Colonic mucosa (tissue), 4 donors: ENCODE data around the gene TM2D1. TPM values are rescaled to one million over a fixed set of nuclear protein-coding genes. Genes with fewer than 3 reads are reported as not detected.
A peak's percentile ranks its signal among the peaks of the same experiment; 100 is the strongest.

Experiments used
- DNase-seq: peaks from one replicate; pipeline ENCODE4 v3.0.0-alpha.2; 2020
- H3K27ac ChIP-seq: fragments of 200-600 bp; one replicate; pipeline ENCODE4 v1.8.0; 2021
- H3K27me3 ChIP-seq: fragments of 200-600 bp; one replicate; pipeline ENCODE4 v1.8.0; 2021
- H3K36me3 ChIP-seq: fragments of 200-600 bp; one replicate; pipeline ENCODE4 v1.8.0; 2021
- H3K4me1 ChIP-seq: fragments of 200-600 bp; one replicate; pipeline ENCODE4 v1.8.0; 2021; ENCODE audit warnings: mild to moderate bottlenecking
- H3K4me3 ChIP-seq: fragments of 200-600 bp; one replicate; pipeline ENCODE4 v1.8.0; 2021
- H3K9ac ChIP-seq, 2 donors: one replicate each; pipeline ENCODE4 v1.7.0; 2013; ENCODE audit warnings: control low read depth in 2 of 2, low read depth in 2 of 2, low read length in 2 of 2
- H3K9me3 ChIP-seq: fragments of 200-600 bp; one replicate; pipeline ENCODE4 v1.8.0; 2021
- intact Hi-C: fragments of 100-400 bp; cut with DNase I; formaldehyde crosslinking; loops from one replicate; pipeline ENCODE4 v1.14.1; 2022
- total RNA-seq, 2 donors: library from RNA; stranded (reverse); fragmentation: NEBNext Ultra II Directional in 1 of 2; extraction: Animal tissue kit (Norgen Biotek cat#: 25700) in 1 of 2; gene quantifications; one replicate each; pipeline ENCODE4 v1.2.1, GENCODE V29; 2021
- TF ChIP-seq, protein P1 (sequence below): fragments of 200-600 bp; IDR thresholded peaks from one replicate; pipeline ENCODE4 v1.8.0; 2022; ENCODE audit warnings: antibody characterized with exemption, mild to moderate bottlenecking
- donor health status: healthy.
- donor health status: DM: no; HTN: no; CAD: no.
- donor health status: DM: no; HTN: no; CAD: no.

TM2D1 gene
- 10 to 100 TPM; 31.2 to 47.4 TPM for total RNA-seq

DNA sequence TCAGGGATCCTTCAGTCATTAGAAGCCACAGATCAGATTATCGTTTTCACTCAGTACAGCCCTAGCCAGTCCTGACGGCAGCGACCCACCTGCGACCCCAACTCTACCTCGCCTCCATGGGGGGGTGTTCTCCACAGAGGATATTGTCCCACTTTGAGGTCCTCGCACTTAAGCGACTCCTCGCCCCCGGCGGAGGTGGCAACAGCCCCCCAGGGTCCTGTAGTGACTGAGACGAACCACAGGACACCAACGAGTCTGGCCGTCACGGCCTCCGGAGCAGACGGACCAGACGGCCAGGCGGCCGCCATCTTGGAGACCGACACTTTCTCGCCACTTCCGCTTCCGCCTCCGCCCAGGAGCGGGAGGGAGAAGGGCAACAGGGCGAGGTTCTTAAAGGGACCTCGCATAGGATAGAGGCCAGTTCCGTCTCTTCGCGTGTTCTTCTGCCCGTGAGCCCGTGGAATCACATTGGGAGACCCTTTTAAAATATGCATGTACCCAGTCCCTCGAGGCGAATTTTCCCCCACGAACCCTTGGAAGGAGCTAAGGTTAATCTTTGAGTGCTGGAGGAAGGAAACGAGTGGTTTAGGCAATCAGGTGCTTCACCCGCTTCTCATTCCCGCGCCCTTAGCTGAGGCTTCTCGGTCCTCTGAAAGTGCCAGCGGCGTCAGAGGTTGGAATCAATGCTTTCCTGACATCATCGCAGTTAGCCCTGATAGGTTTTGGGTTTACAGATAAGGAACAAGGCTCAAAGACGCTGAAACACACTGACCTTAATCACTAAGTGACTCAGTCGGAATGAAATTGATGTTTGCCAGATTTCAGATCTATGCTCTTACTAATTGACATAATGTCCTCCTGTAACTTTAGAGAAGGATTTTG, at the start of gene TM2D1:
TSS of gene TM2D1 (minus strand) at position 329 of the 882 bp plus-strand sequence. CDS start at position 308, 21 bp downstream.
- no peaks in the 10 kb centered on the region for H3K27me3 ChIP-seq
- intact Hi-C loops: no loop called here
- H3K36me3 ChIP-seq: no peaks in the 10 kb centered on the region

DNA sequence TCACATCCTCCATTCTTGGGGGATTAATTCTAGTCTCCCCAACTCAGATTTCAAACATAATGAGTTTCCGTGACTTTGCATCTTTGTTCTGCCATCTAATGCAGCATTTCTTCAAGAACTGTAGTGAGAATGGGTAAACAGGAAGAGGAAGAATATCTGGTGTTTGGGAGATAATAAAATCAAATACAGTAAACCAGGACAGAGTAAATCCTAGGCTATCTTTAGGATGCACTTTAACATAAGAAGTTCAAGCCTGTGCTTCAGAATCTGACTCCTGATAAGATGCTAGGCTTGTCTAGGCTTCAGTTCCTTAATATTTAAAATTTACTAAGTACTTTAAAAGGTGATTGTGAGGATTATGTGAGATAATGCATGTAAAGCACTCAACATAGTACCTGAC, 45.2 kb upstream of the TM2D1 start:
- Histone ChIP-seq H3K9me3 (no peaks in the 10 kb centered on the region), H3K36me3 (no peaks in the 10 kb centered on the region), H3K27ac (no peak overlapping the region), H3K9ac (no peak overlapping the region), H3K27me3 (no peaks in the 10 kb centered on the region), H3K4me3 (no peak overlapping the region), H3K4me1 (no peaks in the 10 kb centered on the region)
- intact Hi-C loops: no loop called here
- DNase-seq: no peak
- TF ChIP-seq, protein P1, sequence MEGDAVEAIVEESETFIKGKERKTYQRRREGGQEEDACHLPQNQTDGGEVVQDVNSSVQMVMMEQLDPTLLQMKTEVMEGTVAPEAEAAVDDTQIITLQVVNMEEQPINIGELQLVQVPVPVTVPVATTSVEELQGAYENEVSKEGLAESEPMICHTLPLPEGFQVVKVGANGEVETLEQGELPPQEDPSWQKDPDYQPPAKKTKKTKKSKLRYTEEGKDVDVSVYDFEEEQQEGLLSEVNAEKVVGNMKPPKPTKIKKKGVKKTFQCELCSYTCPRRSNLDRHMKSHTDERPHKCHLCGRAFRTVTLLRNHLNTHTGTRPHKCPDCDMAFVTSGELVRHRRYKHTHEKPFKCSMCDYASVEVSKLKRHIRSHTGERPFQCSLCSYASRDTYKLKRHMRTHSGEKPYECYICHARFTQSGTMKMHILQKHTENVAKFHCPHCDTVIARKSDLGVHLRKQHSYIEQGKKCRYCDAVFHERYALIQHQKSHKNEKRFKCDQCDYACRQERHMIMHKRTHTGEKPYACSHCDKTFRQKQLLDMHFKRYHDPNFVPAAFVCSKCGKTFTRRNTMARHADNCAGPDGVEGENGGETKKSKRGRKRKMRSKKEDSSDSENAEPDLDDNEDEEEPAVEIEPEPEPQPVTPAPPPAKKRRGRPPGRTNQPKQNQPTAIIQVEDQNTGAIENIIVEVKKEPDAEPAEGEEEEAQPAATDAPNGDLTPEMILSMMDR: no peak

More for the DNA sequence above, at the start of gene TM2D1:
- peak within 1 kb of the TSS; percentile 97 to 99 for H3K9ac ChIP-seq
- no peaks in the 10 kb centered on the region for H3K9me3 ChIP-seq
- peak within 1 kb of the TSS; percentile 83 for H3K27ac ChIP-seq
- TF ChIP-seq, protein P1: no peak
- DNase-seq: peak; percentile 95
- H3K4me3 ChIP-seq: peak within 1 kb of the TSS; percentile 67
- peaks cover 5% of the 10 kb centered on the region for H3K4me1 ChIP-seq

DNA sequence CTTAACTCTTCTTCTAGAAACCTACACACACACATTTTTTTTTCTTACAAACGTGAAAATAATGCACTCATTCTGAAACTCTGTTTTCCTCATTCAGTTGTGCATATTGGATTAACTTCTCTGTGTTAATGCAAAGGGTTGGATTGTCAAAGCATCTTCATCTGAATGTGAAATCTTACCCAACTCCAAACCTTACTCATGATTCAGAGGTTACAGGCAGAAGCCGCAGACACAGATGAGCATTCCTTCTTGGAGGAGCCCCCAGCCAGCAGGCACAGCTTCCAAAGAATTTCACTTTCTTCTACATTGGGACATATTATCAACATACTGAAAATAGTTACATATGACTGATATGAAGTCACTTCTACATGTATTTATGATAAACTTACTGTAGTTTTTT, 33.0 kb upstream of the TM2D1 start:
- intact Hi-C loops: no loop called here
- no peaks in the 10 kb centered on the region for H3K4me1 ChIP-seq

DNA sequence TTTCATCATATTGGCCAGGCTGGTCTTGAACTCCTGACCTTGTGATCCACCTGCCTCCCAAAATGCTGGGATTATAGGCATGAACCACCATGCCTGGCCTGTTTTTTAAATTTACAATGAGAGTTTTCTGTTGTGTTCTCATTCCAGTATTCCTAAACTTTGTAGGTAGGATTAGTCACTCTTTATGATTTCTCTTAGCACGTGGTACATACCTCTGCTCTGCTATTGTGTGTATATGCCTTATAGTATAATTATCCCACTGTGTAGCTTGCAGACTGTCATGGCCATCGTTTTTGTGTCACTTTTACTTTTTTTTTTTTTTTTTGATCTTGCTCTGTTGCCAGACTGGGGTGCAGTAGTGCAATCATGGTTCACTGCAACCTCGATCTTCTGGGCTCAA, 31.8 kb upstream of the TM2D1 start:
- Histone ChIP-seq H3K9me3 (no peaks in the 10 kb centered on the region), H3K27ac (no peak overlapping the region), H3K36me3 (no peaks in the 10 kb centered on the region), H3K9ac (no peak overlapping the region), H3K4me1 (no peaks in the 10 kb centered on the region), H3K27me3 (no peaks in the 10 kb centered on the region), H3K4me3 (no peak overlapping the region)
- TF ChIP-seq, protein P1: no peak
- intact Hi-C loops: no loop called here
- no peak for DNase-seq

More for the DNA sequence above, 33.0 kb upstream of the TM2D1 start:
- no peaks in the 10 kb centered on the region for H3K36me3 ChIP-seq
- TF ChIP-seq, protein P1: no peak
- H3K27ac ChIP-seq: no peak overlapping the region
- H3K9ac ChIP-seq: no peak overlapping the region
- H3K9me3 ChIP-seq: no peaks in the 10 kb centered on the region
- H3K4me3 ChIP-seq: no peak overlapping the region
- no peaks in the 10 kb centered on the region for H3K27me3 ChIP-seq
- no peak for DNase-seq

DNA sequence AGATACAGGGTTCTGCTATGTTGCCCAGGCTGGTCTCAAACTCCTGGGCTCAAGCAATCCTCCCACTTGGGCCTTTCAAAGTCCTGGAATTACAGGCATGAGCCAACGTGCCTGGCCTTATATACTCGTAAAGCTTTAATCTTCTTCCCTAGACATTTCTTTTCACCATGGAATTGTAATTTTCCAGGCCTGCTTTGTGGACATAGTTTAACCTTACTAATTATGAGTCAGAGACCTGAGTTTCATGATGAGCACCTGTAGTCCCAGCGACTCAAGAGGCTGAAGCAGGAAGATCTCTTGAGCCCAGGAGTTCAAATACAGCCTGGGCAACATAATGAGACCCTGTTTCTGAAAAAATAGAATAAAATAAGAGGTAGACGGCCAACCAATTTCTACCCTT, 29.6 kb upstream of the TM2D1 start:
- H3K36me3 ChIP-seq: no peaks in the 10 kb centered on the region
- no peak for DNase-seq
- H3K27ac ChIP-seq: no peak overlapping the region
- no peak overlapping the region for H3K9ac ChIP-seq
- TF ChIP-seq, protein P1: no peak
- no peaks in the 10 kb centered on the region for H3K4me1 ChIP-seq
- intact Hi-C loops: no loop called here
- no peaks in the 10 kb centered on the region for H3K9me3 ChIP-seq
- no peak overlapping the region for H3K4me3 ChIP-seq
- H3K27me3 ChIP-seq: no peaks in the 10 kb centered on the region
